Activated CD8-positive, alpha-beta memory T cell treated with anti-CD3 and anti-CD28 coated beads, Interleukin-2, amount 50 U/mL, for 4 hours (primary cell): ENCODE results near the gene ARHGEF28.

Source experiments
- DNase-seq: peaks from one replicate; pipeline ENCODE4 v3.0.0-alpha.2; 2020

The ARHGEF28 gene

GRCh38 chr5:73623901-73624404, 2.0 kb upstream of the ARHGEF28 start:
- no peak for DNase-seq

- no peak for DNase-seq
Measured at GRCh38 chr5:73624888-73625287, 1.1 kb upstream of the ARHGEF28 start.

- DNase-seq, result no peak
Measured at GRCh38 chr5:73625372-73625943, 538 bp upstream of the ARHGEF28 start.

- DNase-seq, result no peak
Measured at GRCh38 chr5:73626814-73627313, 868 bp downstream of the ARHGEF28 start.

GRCh38 chr5:73629456-73629855, 3.5 kb downstream of the ARHGEF28 start:
- DNase-seq, result no peak

- no peak for DNase-seq
Measured at GRCh38 chr5:73630765-73631164, 4.8 kb downstream of the ARHGEF28 start.

GRCh38 chr5:73631500-73631899, 5.5 kb downstream of the ARHGEF28 start:
- no peak for DNase-seq

- DNase-seq, result no peak
Measured at GRCh38 chr5:73633060-73633459, 7.1 kb downstream of the ARHGEF28 start.

GRCh38 chr5:73636408-73636807, 10.4 kb downstream of the ARHGEF28 start:
- no peak for DNase-seq

- DNase-seq, result no peak
Measured at GRCh38 chr5:73637565-73637964, 11.6 kb downstream of the ARHGEF28 start.

GRCh38 chr5:73638344-73639095, 12.5 kb downstream of the ARHGEF28 start:
- no peak for DNase-seq

GRCh38 chr5:73640861-73641320, 14.9 kb downstream of the ARHGEF28 start:
- DNase-seq, result no peak

GRCh38 chr5:73641811-73642210, 15.8 kb downstream of the ARHGEF28 start:
- DNase-seq, result no peak

GRCh38 chr5:73642344-73642743, 16.3 kb downstream of the ARHGEF28 start:
- no peak for DNase-seq

GRCh38 chr5:73644385-73644963, 18.5 kb downstream of the ARHGEF28 start:
- no peak for DNase-seq

GRCh38 chr5:73647721-73648120, 21.7 kb downstream of the ARHGEF28 start:
- no peak for DNase-seq

GRCh38 chr5:73648515-73648914, 22.5 kb downstream of the ARHGEF28 start:
- DNase-seq, result no peak

- DNase-seq, result no peak
Measured at GRCh38 chr5:73649926-73650325, 23.9 kb downstream of the ARHGEF28 start.

- DNase-seq, result no peak
Measured at GRCh38 chr5:73652391-73652790, 26.4 kb downstream of the ARHGEF28 start.

- DNase-seq, result no peak
Measured at GRCh38 chr5:73654171-73654811, 28.3 kb downstream of the ARHGEF28 start.

GRCh38 chr5:73654819-73655318, 28.9 kb downstream of the ARHGEF28 start:
- DNase-seq, result no peak

GRCh38 chr5:73655521-73656160, 29.6 kb downstream of the ARHGEF28 start:
- DNase-seq, result no peak

- no peak for DNase-seq
Measured at GRCh38 chr5:73661753-73662152, 35.8 kb downstream of the ARHGEF28 start.
